Activated T-cell treated with anti-CD3 and anti-CD28 coated beads, Interleukin-2, amount 50 U/mL, for 4 hours (primary cell): ENCODE results near the gene ASXL1. TPM values are rescaled to one million over a fixed set of nuclear protein-coding genes. Genes with fewer than 3 reads are reported as not detected.
"Not testable (repeated sequence)": the region's sequence is repeated elsewhere in the genome, so short reads cannot be mapped to it uniquely, and the experiment has no call there.

Experiments used
- ATAC-seq, 2 donors: fragments of 200-7000 bp; cut with Tn5 transposase; one replicate each; pipeline ENCODE4 v1.10.0; 2021
- DNase-seq: peaks from one replicate; pipeline ENCODE4 v3.0.0-alpha.2; 2020
- H3K27me3 Mint-ChIP-seq: one replicate; pipeline ENCODE4 v1.8.0; 2021; ENCODE audit warnings: low read depth, mixed read lengths
- H3K36me3 Mint-ChIP-seq: one replicate; pipeline ENCODE4 v1.8.0; 2022; ENCODE audit warnings: mixed read lengths; ENCODE audit not compliant: insufficient read depth
- H3K4me1 Mint-ChIP-seq: one replicate; pipeline ENCODE4 v1.8.0; 2021; ENCODE audit warnings: low read depth, mixed read lengths
- H3K4me3 Mint-ChIP-seq: one replicate; pipeline ENCODE4 v1.8.0; 2021; ENCODE audit warnings: mild to moderate bottlenecking, moderate library complexity, mixed read lengths
- H3K9me3 Mint-ChIP-seq: one replicate; pipeline ENCODE4 v1.8.0; 2021; ENCODE audit warnings: mixed read lengths
- total RNA-seq, 3 donors: library from RNA; stranded (reverse); gene quantifications; one replicate each; pipeline ENCODE4 v1.2.1, GENCODE V29; 2021

ASXL1 gene
- total RNA-seq, 3 donors from 2014 or later = 138 to 194 (median 149) TPM

GRCh38 chr20:32329817-32330554, 28.1 kb upstream of the ASXL1 start:
- H3K27me3 Mint-ChIP-seq = no peaks in the 10 kb centered on the region
- H3K9me3 Mint-ChIP-seq = no peaks in the 10 kb centered on the region
- no peak for ATAC-seq
- H3K4me1 Mint-ChIP-seq = peaks cover 39% of the 10 kb centered on the region
- peaks cover 43% of the 10 kb centered on the region for H3K36me3 Mint-ChIP-seq
- no peak for DNase-seq
- H3K4me3 Mint-ChIP-seq = no peak overlapping the region

DNA sequence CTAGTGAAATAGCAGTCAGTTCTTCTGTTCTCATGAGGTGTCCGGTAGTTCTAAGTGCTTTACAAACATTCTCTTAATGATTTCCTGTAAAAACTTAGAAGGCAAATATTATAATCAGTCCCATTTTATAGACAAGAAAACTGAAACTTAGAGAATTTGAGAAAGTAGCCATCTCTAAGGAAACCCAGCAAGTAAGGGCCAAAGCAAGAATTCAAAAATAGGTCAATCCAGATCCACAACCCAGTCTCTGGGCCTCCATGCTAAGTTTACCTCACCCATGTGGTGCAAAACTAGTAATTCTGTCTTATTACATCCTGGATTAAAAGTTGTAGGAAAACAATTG, 27.6 kb upstream of the ASXL1 start:
- H3K4me1 Mint-ChIP-seq = peaks cover 40% of the 10 kb centered on the region
- H3K27me3 Mint-ChIP-seq = no peaks in the 10 kb centered on the region
- no peaks in the 10 kb centered on the region for H3K9me3 Mint-ChIP-seq
- ATAC-seq = no peak
- no peak overlapping the region for H3K4me3 Mint-ChIP-seq
- H3K36me3 Mint-ChIP-seq = peaks cover 44% of the 10 kb centered on the region
- no peak for DNase-seq

DNA sequence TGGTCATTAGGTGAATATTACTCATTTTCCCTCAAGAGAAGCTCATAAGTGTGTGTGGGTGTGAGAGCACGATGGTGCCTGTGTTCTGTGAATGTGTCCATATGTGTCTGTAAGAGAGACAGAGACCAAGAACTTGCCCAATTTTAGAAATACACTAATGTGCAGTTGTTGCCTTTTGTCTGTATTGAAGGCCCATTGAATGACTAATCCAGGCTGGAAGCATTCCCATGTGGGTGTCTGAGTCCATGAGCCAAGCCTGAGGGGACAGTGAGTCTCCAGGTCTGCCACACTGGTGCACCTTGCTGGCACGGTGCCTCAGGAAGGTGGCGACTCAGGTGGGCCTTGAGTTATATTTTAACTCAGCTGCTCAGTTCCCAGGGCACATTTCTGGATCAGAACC, 25.5 kb upstream of the ASXL1 start:
- no peaks in the 10 kb centered on the region for H3K9me3 Mint-ChIP-seq
- no peaks in the 10 kb centered on the region for H3K27me3 Mint-ChIP-seq
- ATAC-seq (peak in 1 of 2 donors; percentile 11), DNase-seq (no peak)
- peaks cover 29% of the 10 kb centered on the region for H3K36me3 Mint-ChIP-seq
- H3K4me1 Mint-ChIP-seq = peaks cover 43% of the 10 kb centered on the region
- peak overlapping the region; percentile 16 for H3K4me3 Mint-ChIP-seq

DNA sequence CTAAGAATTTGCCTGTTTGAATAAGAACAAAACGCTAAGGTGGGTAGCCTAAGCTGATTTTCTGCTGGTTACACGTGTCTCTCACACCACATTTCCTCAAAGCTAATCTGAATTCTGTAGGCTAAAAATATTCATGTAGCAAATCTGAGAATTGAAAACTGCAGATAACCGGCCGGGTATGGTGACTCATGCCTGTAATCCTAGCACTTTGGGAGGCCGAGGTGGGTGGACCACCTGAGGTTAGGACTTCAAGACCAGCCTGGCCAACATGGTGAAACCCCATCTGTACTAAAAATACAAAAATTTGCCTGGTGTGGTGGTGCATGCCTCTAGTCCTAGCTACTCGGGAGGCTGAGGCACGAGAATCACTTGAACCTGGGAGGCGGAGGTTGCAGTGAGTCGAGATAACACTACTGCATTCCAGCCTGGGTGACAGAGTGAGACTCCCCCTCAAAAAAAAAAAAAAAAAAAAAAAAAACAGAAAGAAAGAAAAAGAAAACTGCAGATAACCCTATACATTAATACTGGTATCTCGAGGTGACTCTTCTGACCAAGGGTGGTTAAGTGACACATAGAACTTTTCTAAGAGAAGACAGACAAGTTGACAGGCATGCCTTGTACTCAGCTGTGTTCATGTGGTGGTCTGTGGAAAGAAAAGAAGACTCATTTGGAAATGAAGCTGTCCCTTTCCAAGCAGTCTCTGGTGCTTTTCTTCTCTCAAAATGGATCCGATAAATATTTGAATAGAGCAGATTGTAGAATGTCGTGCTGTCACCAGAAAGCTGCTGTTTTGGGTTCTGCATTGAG, 24.7 kb upstream of the ASXL1 start:
- no peak for DNase-seq
- H3K4me3 Mint-ChIP-seq = peak overlapping the region; percentile 37
- H3K27me3 Mint-ChIP-seq = no peaks in the 10 kb centered on the region
- no peaks in the 10 kb centered on the region for H3K9me3 Mint-ChIP-seq
- peaks cover 29% of the 10 kb centered on the region for H3K36me3 Mint-ChIP-seq
- peaks cover 43% of the 10 kb centered on the region for H3K4me1 Mint-ChIP-seq
- peak; percentile 78 to 83 for ATAC-seq

DNA sequence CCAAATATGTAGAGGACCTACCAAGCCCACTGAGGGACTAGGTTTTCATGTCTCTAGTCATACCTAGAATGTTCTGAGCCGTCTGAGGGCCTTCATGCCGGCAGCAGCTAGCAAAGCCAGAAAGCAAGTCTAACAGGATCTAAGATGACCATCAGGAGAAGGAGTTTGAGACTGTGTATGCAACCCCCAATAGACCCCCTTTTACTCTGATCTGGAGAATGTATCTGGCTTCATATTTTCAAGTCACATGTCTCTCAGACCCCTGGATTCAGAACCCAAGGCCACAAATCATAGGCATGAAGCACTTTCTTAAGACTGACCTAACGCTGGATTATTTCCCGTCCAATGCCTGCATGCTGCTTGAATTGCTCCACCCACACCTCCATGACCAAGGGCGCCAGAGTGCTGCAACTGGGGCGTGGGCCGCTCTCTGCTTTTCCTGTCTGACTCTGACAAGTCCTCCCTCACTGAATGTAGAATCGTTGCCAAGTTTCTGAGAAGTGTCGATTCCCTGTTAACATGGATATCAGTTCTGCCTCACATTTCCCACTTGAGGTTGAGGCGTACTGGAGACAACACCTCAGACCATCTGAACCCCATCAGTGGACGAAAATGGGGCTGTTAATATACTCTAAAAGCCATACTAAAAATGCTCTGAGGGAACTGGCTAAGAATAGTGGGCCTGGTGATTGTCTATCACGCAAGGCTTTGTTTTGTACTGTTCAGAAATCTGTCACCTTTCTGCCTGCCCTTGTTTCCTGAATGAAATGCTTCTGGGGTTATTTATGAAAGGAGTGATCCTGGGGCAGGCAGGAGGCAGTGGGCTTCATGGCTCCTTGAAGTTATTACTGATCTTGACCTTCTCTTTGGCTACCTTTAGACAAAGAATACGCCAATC, 23.9 kb upstream of the ASXL1 start:
- Mint-ChIP-seq H3K36me3 (peaks cover 29% of the 10 kb centered on the region), H3K4me3 (peak overlapping the region; percentile 37), H3K4me1 (peaks cover 43% of the 10 kb centered on the region), H3K27me3 (no peaks in the 10 kb centered on the region), H3K9me3 (no peaks in the 10 kb centered on the region)
- DNase-seq (peak; percentile 35), ATAC-seq (peak; percentile 28 to 46)

GRCh38 chr20:32336918-32337347, 21.2 kb upstream of the ASXL1 start:
- H3K36me3 Mint-ChIP-seq = peaks cover 18% of the 10 kb centered on the region
- H3K27me3 Mint-ChIP-seq = no peaks in the 10 kb centered on the region
- no peak for DNase-seq
- no peak for ATAC-seq
- H3K4me3 Mint-ChIP-seq = no peak overlapping the region
- peaks cover 37% of the 10 kb centered on the region for H3K4me1 Mint-ChIP-seq
- no peaks in the 10 kb centered on the region for H3K9me3 Mint-ChIP-seq

DNA sequence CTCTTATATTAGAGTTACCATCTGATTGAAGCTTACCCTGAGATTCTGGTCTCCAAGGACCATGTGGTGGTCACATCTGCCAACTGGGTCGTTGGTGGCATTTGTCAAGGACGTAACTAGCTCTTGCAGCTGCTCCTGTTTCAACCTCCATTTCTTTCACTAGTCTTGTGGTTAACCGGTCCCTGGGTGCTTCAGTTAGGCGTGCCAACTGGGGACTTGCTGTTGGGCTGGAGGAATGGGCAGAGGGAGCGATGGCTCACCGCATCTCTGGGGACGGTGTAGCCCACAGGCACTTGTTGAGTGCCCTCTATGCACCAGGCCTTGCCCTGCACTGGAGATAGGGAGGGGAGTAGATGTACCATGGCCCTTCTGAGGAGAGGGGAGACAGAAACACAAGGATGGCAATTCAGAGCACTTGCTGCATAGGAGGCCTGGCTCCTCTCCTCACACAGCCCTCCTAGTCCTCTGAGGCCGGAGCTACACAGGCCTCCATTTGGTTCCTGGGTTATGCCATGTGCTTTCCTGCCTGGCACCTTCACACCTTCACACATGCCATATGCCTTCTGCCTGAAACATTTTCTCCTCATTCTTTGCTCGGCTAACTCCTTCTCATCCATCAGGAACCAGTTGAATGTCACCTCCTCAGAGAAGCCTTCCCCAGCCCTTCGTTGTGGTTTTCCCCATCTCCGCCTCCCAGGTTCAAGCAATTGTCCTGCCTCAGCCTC, 20.0 kb upstream of the ASXL1 start:
- ATAC-seq (no peak), DNase-seq (no peak)
- Mint-ChIP-seq H3K9me3 (no peaks in the 10 kb centered on the region), H3K27me3 (no peaks in the 10 kb centered on the region), H3K36me3 (peaks cover 16% of the 10 kb centered on the region), H3K4me1 (peaks cover 28% of the 10 kb centered on the region), H3K4me3 (no peak overlapping the region)

DNA sequence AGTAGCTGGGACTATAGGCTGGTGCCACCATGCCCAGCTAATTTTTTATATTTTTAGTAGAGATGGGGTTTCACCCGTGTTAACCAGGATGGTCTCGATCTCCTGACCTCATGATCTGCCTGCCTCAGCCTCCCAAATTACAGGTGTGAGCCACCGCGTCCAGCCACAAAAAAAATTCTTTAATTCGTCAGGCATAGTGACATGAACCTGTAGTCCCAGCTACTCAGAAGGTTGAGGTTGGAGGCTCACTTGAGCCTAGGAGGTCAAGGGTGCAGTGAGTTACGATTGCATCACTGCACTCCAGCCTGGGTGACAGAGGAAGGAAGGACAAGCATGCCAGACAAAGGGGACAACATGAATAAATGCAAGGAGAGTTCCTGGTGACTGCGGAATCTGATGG, 19.5 kb upstream of the ASXL1 start:
- Mint-ChIP-seq H3K4me1 (peaks cover 24% of the 10 kb centered on the region), H3K4me3 (no peak overlapping the region), H3K36me3 (peaks cover 16% of the 10 kb centered on the region), H3K27me3 (no peaks in the 10 kb centered on the region), H3K9me3 (no peaks in the 10 kb centered on the region)
- DNase-seq = no peak
- no peak for ATAC-seq

DNA sequence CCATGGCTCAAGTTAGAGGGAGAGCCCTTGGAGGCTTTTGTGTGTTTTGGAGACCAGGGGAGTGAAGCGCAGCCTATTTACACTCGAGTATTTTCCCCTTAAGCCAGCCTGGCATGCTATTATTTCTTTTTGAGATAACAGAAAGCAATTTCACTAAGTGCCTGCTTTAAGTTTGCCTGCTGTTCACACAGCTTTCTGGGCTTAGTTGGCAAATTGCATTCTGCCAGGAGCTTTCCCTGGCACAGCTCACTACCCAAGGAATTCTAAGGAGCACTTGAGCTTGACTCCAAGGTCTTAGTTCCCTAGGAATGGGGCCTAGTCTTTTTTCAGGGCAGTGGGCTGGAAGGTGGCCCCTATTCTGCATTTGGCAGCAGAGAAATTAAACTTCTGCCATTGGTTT, 19.0 kb upstream of the ASXL1 start:
- Mint-ChIP-seq H3K4me3 (no peak overlapping the region), H3K27me3 (no peaks in the 10 kb centered on the region), H3K36me3 (peaks cover 16% of the 10 kb centered on the region), H3K9me3 (no peaks in the 10 kb centered on the region), H3K4me1 (peaks cover 20% of the 10 kb centered on the region)
- ATAC-seq (no peak), DNase-seq (no peak)

DNA sequence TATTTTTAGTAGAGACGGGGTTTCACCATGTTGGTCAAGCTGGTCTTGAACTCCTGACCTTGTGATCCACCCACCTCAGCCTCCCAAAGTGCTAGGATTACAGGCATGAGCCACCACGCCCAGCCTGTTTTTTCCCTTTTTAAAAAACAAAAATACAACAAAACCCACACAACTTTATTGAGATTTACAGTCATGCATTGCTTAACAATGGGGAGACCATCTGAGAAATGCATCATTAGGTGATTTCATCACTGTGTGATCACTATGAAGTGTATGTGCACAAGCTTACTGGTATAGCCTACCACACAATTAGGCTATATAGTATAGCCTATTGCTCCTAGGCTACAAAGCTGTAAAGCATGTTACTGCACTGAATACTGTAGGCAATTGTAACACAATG, 17.1 kb upstream of the ASXL1 start:
- not testable (repeated sequence) for H3K4me1 Mint-ChIP-seq, H3K27me3 Mint-ChIP-seq, H3K9me3 Mint-ChIP-seq, H3K4me3 Mint-ChIP-seq, ATAC-seq, DNase-seq, H3K36me3 Mint-ChIP-seq

DNA sequence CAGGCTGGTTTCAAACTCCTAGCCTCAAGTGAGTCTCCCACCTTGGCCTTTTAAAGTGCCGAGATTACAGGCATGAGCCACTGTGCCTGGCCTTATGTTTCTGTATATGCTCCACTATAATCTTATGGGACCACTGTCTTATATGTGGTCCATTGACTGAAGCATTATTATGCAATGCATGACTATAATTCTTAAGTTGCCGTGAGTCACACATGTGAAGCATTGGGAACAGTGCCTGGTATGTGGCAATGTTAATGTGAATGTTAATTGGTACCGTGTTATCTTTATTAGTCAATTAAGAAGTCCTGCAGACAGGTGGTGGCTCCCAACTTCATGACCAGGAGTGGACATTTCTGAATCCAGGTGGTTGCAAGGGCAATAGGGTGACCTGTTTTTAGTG, 14.7 kb upstream of the ASXL1 start:
- Mint-ChIP-seq H3K4me1 (peaks cover 3% of the 10 kb centered on the region), H3K9me3 (no peaks in the 10 kb centered on the region), H3K36me3 (peaks cover 5% of the 10 kb centered on the region), H3K27me3 (no peaks in the 10 kb centered on the region), H3K4me3 (no peak overlapping the region)
- DNase-seq (no peak), ATAC-seq (no peak)

DNA sequence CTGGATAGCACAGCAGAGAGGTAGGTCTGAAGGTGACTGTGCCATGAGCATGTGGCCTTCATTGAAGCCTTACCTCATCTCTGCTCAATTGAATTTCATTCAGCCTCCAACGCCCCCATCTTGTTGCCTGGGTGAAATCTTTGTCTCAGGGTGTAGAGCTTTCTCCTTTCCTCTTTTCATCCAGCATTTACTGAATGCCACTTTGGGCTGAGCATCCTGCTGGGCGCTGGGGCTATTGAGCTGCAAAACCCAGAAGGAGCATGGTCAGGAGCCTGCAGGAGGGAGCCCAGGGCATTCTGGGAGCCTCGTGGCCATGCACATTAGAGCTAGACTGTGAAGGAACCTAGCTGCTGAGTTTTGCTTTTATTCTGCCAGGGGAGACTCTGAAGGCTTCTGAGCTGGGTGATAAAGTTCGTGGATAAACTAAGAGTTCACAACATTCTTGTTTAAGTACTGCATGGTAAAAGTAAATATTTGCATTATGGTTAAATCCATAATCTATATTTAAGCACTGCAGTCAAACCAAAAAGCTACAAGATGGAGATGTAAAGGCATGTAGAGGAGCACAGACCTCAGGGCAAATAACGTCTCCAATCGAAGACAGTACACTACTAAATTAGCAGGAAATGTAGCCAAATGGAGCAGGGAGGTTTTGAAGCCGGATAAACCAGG, 13.2 kb upstream of the ASXL1 start:
- Mint-ChIP-seq H3K4me1 (peaks cover 3% of the 10 kb centered on the region), H3K27me3 (no peaks in the 10 kb centered on the region), H3K4me3 (no peak overlapping the region), H3K36me3 (peaks cover 6% of the 10 kb centered on the region), H3K9me3 (no peaks in the 10 kb centered on the region)
- no peak for ATAC-seq
- DNase-seq = no peak

DNA sequence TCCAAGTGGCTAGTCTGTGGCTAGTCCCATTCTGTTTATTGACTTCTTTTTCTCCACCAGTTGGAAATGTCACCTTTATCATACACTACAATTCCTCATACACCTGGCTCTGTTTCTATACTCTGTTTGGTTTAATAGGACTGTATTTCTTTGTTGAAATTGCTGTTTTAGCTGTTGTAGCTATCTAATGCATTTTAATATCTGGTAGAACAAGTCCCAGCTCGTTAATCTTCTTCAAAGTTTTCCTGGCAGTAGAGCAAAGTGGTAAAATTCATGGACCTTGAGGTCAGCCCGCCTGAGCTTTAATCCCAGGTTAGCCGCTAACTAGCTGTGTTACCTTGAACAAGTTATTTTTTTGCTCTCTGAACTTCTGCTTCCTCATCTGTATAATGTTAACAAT, 9.9 kb upstream of the ASXL1 start:
- H3K27me3 Mint-ChIP-seq = no peaks in the 10 kb centered on the region
- no peak overlapping the region for H3K4me3 Mint-ChIP-seq
- peaks cover 3% of the 10 kb centered on the region for H3K36me3 Mint-ChIP-seq
- no peaks in the 10 kb centered on the region for H3K9me3 Mint-ChIP-seq
- ATAC-seq (no peak), DNase-seq (no peak)
- no peaks in the 10 kb centered on the region for H3K4me1 Mint-ChIP-seq
